ENCODE measurements around the gene DTNB.
"Not testable (repeated sequence)": the region's sequence is repeated elsewhere in the genome, so short reads cannot be mapped to it uniquely, and the experiment has no call there.

DNA sequence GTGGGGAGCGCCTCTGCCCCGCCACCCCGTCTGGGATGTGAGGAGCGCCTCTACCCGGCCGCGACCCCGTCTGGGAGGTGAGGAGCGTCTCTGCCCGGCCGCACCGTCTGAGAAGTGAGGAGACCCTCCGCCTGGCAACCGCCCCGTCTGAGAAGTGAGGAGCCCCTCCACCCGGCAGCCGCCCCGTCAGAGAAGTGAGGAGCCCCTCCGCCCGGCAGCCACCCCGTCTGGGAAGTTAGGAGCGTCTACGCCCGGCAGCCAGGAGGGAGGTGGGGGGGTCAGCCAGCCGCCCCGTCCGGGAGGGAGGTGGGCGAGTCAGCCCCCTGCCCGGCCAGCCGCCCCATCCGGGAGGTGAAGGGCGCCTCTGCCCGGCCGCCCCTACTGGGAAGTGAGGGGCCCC lies 39.6 kb downstream of the DTNB start:
- TF ChIP-seq POLR2AphosphoS5, POLR2A (IDR thresholded peaks at IDR 0.05): not testable (repeated sequence)
- TF ChIP-seq, protein P1, sequence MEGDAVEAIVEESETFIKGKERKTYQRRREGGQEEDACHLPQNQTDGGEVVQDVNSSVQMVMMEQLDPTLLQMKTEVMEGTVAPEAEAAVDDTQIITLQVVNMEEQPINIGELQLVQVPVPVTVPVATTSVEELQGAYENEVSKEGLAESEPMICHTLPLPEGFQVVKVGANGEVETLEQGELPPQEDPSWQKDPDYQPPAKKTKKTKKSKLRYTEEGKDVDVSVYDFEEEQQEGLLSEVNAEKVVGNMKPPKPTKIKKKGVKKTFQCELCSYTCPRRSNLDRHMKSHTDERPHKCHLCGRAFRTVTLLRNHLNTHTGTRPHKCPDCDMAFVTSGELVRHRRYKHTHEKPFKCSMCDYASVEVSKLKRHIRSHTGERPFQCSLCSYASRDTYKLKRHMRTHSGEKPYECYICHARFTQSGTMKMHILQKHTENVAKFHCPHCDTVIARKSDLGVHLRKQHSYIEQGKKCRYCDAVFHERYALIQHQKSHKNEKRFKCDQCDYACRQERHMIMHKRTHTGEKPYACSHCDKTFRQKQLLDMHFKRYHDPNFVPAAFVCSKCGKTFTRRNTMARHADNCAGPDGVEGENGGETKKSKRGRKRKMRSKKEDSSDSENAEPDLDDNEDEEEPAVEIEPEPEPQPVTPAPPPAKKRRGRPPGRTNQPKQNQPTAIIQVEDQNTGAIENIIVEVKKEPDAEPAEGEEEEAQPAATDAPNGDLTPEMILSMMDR (IDR thresholded peaks at IDR 0.05), result not testable (repeated sequence)
